Left ventricle myocardium inferior (tissue), 1 donor: ENCODE measurements around the gene PTBP1. TPM values are rescaled to one million over a fixed set of nuclear protein-coding genes. Genes with fewer than 3 reads are reported as not detected.
"Not testable (repeated sequence)": the region's sequence is repeated elsewhere in the genome, so short reads cannot be mapped to it uniquely, and the experiment has no call there.

ENCODE experiments used
- DNase-seq: peaks from one replicate; pipeline ENCODE4 v3.0.0-alpha.2; 2020
- H3K27ac ChIP-seq: fragments of 200-600 bp; replicated peaks from 2 replicates; pipeline ENCODE4 v1.8.0; 2021
- H3K27me3 ChIP-seq: fragments of 200-600 bp; 2 replicates; pipeline ENCODE4 v1.8.0; 2021; ENCODE audit warnings: low read depth
- H3K36me3 ChIP-seq: fragments of 200-600 bp; 2 replicates; pipeline ENCODE4 v1.8.0; 2021
- H3K4me1 ChIP-seq: fragments of 200-600 bp; 2 replicates; pipeline ENCODE4 v1.8.0; 2021
- H3K4me3 ChIP-seq: fragments of 200-600 bp; 2 replicates; pipeline ENCODE4 v1.8.0; 2021; ENCODE audit warnings: mild to moderate bottlenecking, moderate library complexity
- H3K9me3 ChIP-seq: fragments of 200-600 bp; replicated peaks from 2 replicates; pipeline ENCODE4 v1.8.0; 2021
- CTCF ChIP-seq: fragments of 200-600 bp; IDR thresholded peaks from 2 replicates; pipeline ENCODE4 v1.8.0; 2021; ENCODE audit warnings: antibody characterized with exemption, mild to moderate bottlenecking, borderline replicate concordance
- intact Hi-C: fragments of 100-400 bp; cut with micrococcal nuclease; formaldehyde crosslinking; loops from one replicate; pipeline ENCODE4 v1.11.0; 2022
- total RNA-seq: library from RNA; stranded (reverse); fragmentation: NEBNext Ultra II Directional; extraction: Animal tissue kit (Norgen Biotek cat#: 25700); gene quantifications from one replicate; pipeline ENCODE4 v1.2.1, GENCODE V29; 2021
- donor health status: DM: no; HTN: yes; CAD: no; lungs with severe emphysema.

The PTBP1 gene
- total RNA-seq, 1 donor from 2014 or later: 55.6 TPM

GRCh38 chr19:843180-843835 is 46.1 kb downstream of the PTBP1 start:
- intact Hi-C loops: no loop called here
- Histone ChIP-seq H3K36me3 (no peaks in the 10 kb centered on the region), H3K27ac (no peak overlapping the region), H3K27me3 (peaks cover 87% of the 10 kb centered on the region), H3K4me1 (peaks cover 18% of the 10 kb centered on the region), H3K4me3 (peak overlapping the region; percentile 49), H3K9me3 (no peaks in the 10 kb centered on the region)
- DNase-seq: no peak
- no peak for TF ChIP-seq CTCF

- intact Hi-C loops: no loop called here
- H3K4me1 ChIP-seq: peaks cover 19% of the 10 kb centered on the region
- no peak for DNase-seq
- H3K27me3 ChIP-seq: peaks cover 87% of the 10 kb centered on the region
- H3K27ac ChIP-seq: no peak overlapping the region
- H3K4me3 ChIP-seq: peak overlapping the region; percentile 49
- TF ChIP-seq CTCF: no peak
- H3K9me3 ChIP-seq: no peaks in the 10 kb centered on the region
- no peaks in the 10 kb centered on the region for H3K36me3 ChIP-seq
These were observed 46.7 kb downstream of the PTBP1 start for GRCh38 chr19:843836-844545.

GRCh38 chr19:844546-844971 is 47.3 kb downstream of the PTBP1 start:
- no peak for DNase-seq
- Histone ChIP-seq H3K9me3 (no peaks in the 10 kb centered on the region), H3K4me3 (no peak overlapping the region), H3K4me1 (peaks cover 19% of the 10 kb centered on the region), H3K36me3 (no peaks in the 10 kb centered on the region), H3K27me3 (peaks cover 81% of the 10 kb centered on the region), H3K27ac (no peak overlapping the region)
- TF ChIP-seq CTCF: no peak
- intact Hi-C loops: no loop called here

- no peak for TF ChIP-seq CTCF
- DNase-seq: no peak
- H3K27ac ChIP-seq: no peak overlapping the region
- H3K4me3 ChIP-seq: no peak overlapping the region
- no peaks in the 10 kb centered on the region for H3K36me3 ChIP-seq
- peaks cover 71% of the 10 kb centered on the region for H3K27me3 ChIP-seq
- peaks cover 31% of the 10 kb centered on the region for H3K4me1 ChIP-seq
- intact Hi-C loops: no loop called here
- no peaks in the 10 kb centered on the region for H3K9me3 ChIP-seq
These were observed 48.7 kb downstream of the PTBP1 start for GRCh38 chr19:845707-846521.

- intact Hi-C loops: no loop called here
- Histone ChIP-seq H3K4me1 (peaks cover 37% of the 10 kb centered on the region), H3K27me3 (peaks cover 77% of the 10 kb centered on the region)
These were observed 51.2 kb downstream of the PTBP1 start for GRCh38 chr19:848386-848921.

GRCh38 chr19:849195-849594 is 51.9 kb downstream of the PTBP1 start:
- Histone ChIP-seq H3K27me3 (peaks cover 74% of the 10 kb centered on the region), H3K27ac (peak overlapping the region; percentile 63), H3K4me1 (peaks cover 32% of the 10 kb centered on the region)
- DNase-seq, intact Hi-C loops, H3K36me3 ChIP-seq, H3K4me3 ChIP-seq, H3K9me3 ChIP-seq: not testable (repeated sequence)

More at GRCh38 chr19:848386-848921, 51.2 kb downstream of the PTBP1 start:
- Histone ChIP-seq H3K4me3 (no peak overlapping the region), H3K36me3 (no peaks in the 10 kb centered on the region), H3K9me3 (no peaks in the 10 kb centered on the region), H3K27ac (peak overlapping the region; percentile 63)
- no peak for TF ChIP-seq CTCF
- DNase-seq: no peak
